Upper lobe of right lung (tissue), 1 donor: ENCODE data around the gene TMEM239. TPM values are rescaled to one million over a fixed set of nuclear protein-coding genes. Genes with fewer than 3 reads are reported as not detected.

ENCODE experiments used
- ATAC-seq: fragments of 200-7000 bp; cut with Tn5 transposase; one replicate; pipeline ENCODE4 v1.9.1; 2020; ENCODE audit warnings: mild to moderate bottlenecking, moderate library complexity
- DNase-seq: peaks from one replicate; pipeline ENCODE4 v3.0.0-alpha.2; 2020
- H3K27ac ChIP-seq: fragments of 200-600 bp; one replicate; pipeline ENCODE4 v1.8.0; 2022
- H3K27me3 ChIP-seq: fragments of 200-600 bp; one replicate; pipeline ENCODE4 v1.8.0; 2022; ENCODE audit warnings: mild to moderate bottlenecking
- H3K36me3 ChIP-seq: fragments of 200-600 bp; one replicate; pipeline ENCODE4 v1.8.0; 2022
- H3K4me1 ChIP-seq: fragments of 200-600 bp; one replicate; pipeline ENCODE4 v1.8.0; 2022
- H3K4me3 ChIP-seq: fragments of 200-600 bp; one replicate; pipeline ENCODE4 v1.8.0; 2022; ENCODE audit warnings: mild to moderate bottlenecking
- H3K9me3 ChIP-seq: fragments of 200-600 bp; one replicate; pipeline ENCODE4 v1.8.0; 2022
- intact Hi-C: fragments of 100-400 bp; cut with DNase I; formaldehyde crosslinking; loops from one replicate; pipeline ENCODE4 v1.11.0; 2022
- total RNA-seq: library from RNA; stranded (reverse); fragmentation: NEBNext Ultra II Directional; extraction: Animal tissue kit (Norgen Biotek cat#: 25700); gene quantifications from one replicate; pipeline ENCODE4 v1.2.1, GENCODE V29; 2021
- TF ChIP-seq, protein P1 (sequence below): fragments of 200-600 bp; IDR thresholded peaks from one replicate; pipeline ENCODE4 v1.8.0; 2022; ENCODE audit warnings: antibody characterized with exemption
- donor health status: DM: no; HTN: yes; CAD: no; lungs with severe emphysema.

TMEM239 gene
- total RNA-seq, 1 donor from 2014 or later = not detected

GRCh38 chr20:2836035-2836434 lies 19.9 kb downstream of the TMEM239 start:
- intact Hi-C loops = no loop called here

DNA sequence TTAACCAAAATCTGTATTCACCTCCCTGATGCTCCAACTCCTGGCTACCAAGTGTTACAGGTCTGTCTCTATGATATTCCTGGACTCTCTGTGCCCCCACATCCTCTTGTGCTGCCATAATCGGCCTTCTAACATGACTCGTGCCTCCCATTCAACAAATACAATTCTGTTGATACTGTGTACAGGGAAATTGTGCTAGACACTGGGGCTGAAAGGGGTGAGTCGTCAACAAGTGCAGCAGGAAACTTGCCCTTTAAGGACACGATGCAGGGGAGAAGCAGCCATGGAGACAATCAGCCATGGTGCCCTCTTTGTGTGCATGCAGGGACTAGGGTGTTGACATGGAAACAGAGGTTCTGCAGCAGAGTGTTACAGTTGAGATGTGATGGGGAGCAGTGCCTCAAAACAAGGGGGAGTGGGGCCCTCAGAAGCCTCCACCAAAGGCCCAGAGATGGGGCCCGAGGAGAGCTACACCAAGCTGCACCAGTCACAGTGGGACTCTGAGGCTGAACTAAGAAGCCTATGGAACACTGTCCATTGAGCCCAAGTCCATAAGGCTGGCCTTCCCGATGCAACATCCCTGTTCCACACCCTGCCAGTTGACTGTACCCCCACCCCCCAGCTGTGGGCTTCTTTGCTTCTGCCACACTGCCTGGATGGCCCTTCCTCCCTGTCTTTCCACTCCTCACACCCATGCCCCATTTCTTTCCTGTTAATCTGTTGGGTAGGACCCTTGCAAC lies 21.2 kb downstream of the TMEM239 start:
- no peaks in the 10 kb centered on the region for H3K9me3 ChIP-seq
- ATAC-seq (no peak), DNase-seq (peak; percentile 33)
- intact Hi-C loops = no loop called here
- no peaks in the 10 kb centered on the region for H3K27me3 ChIP-seq
- H3K4me3 ChIP-seq = no peak overlapping the region
- H3K4me1 ChIP-seq = peaks cover 16% of the 10 kb centered on the region
- H3K36me3 ChIP-seq = peaks cover 5% of the 10 kb centered on the region
- no peak overlapping the region for H3K27ac ChIP-seq
- TF ChIP-seq, protein P1, sequence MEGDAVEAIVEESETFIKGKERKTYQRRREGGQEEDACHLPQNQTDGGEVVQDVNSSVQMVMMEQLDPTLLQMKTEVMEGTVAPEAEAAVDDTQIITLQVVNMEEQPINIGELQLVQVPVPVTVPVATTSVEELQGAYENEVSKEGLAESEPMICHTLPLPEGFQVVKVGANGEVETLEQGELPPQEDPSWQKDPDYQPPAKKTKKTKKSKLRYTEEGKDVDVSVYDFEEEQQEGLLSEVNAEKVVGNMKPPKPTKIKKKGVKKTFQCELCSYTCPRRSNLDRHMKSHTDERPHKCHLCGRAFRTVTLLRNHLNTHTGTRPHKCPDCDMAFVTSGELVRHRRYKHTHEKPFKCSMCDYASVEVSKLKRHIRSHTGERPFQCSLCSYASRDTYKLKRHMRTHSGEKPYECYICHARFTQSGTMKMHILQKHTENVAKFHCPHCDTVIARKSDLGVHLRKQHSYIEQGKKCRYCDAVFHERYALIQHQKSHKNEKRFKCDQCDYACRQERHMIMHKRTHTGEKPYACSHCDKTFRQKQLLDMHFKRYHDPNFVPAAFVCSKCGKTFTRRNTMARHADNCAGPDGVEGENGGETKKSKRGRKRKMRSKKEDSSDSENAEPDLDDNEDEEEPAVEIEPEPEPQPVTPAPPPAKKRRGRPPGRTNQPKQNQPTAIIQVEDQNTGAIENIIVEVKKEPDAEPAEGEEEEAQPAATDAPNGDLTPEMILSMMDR = no peak

More at GRCh38 chr20:2836035-2836434, 19.9 kb downstream of the TMEM239 start:
- Histone ChIP-seq H3K27me3 (no peaks in the 10 kb centered on the region), H3K4me1 (peaks cover 7% of the 10 kb centered on the region), H3K36me3 (peaks cover 5% of the 10 kb centered on the region), H3K9me3 (no peaks in the 10 kb centered on the region), H3K4me3 (no peak overlapping the region), H3K27ac (no peak overlapping the region)
- TF ChIP-seq, protein P1 = no peak
- ATAC-seq = no peak
- no peak for DNase-seq

DNA sequence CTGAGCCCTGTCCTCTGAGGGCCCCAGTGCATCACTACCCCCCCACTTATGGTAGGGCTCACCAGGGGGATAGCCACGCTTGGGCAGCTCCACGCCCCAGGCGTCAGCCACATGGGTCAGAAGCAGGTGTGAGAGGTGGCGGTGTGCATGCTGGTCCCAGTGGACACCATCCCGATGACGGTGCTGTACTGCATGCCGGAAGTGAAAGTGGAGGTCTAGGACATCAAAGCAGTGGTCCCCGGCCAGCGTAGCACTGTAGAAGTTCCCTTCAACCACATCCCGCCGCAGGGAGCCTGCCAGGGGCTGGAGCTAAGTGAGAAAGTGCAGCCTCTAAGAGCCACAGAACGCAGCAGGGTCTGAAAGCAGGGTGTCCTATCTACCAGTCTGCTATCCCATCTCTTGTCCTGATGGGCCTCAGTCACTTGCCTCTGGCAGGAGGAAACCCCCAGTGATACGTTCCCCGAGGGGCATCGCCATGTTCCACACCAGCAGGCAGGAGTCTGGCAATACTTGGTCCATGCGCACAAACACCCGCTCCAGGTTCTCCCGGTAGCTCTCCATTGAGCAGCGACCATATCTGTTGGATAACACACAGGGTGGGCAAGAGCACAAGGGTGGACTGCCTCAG lies 22.1 kb downstream of the TMEM239 start:
- TF ChIP-seq, protein P1 = no peak
- no peaks in the 10 kb centered on the region for H3K9me3 ChIP-seq
- no peaks in the 10 kb centered on the region for H3K27me3 ChIP-seq
- H3K4me3 ChIP-seq = no peak overlapping the region
- H3K36me3 ChIP-seq = peaks cover 5% of the 10 kb centered on the region
- DNase-seq (peak; percentile 39), ATAC-seq (no peak)
- H3K27ac ChIP-seq = no peak overlapping the region
- intact Hi-C loops = no loop called here
- peaks cover 16% of the 10 kb centered on the region for H3K4me1 ChIP-seq

DNA sequence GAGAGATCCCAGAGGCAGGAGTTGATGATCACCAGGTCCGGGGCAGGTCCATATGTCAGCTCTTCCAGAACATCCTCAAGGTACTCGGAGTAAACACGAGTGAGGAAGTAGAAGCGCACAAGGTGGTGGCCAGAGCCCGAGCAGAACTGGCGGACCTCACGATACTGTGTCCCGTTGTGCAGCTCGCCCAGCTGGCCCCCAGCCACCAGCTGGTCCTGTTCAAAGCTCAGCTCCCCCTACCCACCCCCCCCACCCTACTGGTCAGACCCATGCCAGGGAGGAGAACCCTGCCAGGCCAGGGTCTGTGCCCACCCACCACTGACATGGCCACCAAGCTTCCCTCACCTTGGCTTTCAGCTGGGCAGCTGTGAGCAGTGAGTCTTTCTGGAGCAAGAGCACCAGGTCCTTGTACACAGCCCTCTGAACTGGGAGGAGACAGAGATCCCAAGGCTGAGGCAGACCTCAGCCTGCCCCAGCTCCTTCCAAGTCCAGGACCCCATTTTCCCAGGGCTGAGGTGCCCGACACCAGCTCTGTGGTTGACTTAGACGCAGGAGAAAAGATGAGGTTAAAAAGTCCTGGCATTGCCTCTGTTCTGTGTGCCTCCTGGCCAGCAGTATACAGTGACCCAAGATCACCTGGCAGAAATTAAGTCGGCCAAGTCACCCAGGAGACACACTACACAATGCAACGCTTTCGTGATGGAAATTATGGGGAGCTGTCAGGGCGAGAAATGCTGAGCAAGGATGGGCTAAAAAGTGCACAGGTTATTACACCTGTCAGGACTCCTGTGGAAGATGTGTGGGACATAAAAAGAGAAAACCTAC lies 22.9 kb downstream of the TMEM239 start:
- no peaks in the 10 kb centered on the region for H3K27me3 ChIP-seq
- H3K27ac ChIP-seq = no peak overlapping the region

GRCh38 chr20:2839732-2840137 lies 23.6 kb downstream of the TMEM239 start:
- DNase-seq (no peak), ATAC-seq (no peak)
- Histone ChIP-seq H3K9me3 (no peaks in the 10 kb centered on the region), H3K4me1 (peaks cover 16% of the 10 kb centered on the region), H3K36me3 (peaks cover 5% of the 10 kb centered on the region), H3K27me3 (no peaks in the 10 kb centered on the region), H3K27ac (peak overlapping the region; percentile 95), H3K4me3 (peak overlapping the region; percentile 96)
- intact Hi-C loops = no loop called here
- TF ChIP-seq, protein P1 = no peak

More for the DNA sequence above, 22.9 kb downstream of the TMEM239 start:
- Histone ChIP-seq H3K4me1 (peaks cover 16% of the 10 kb centered on the region), H3K4me3 (no peak overlapping the region), H3K9me3 (no peaks in the 10 kb centered on the region), H3K36me3 (peaks cover 5% of the 10 kb centered on the region)
- ATAC-seq (no peak), DNase-seq (peak; percentile 45)
- intact Hi-C loops = no loop called here
- TF ChIP-seq, protein P1 = no peak
